ENCODE data around the gene NDFIP2.

NDFIP2 gene

GRCh38 chr13:79442706-79443105, 38.2 kb upstream of the NDFIP2 start:
- no peak overlapping the region for H2AFZ ChIP-seq (ENCODE audit: insufficient read depth, low read length, poor library complexity)
- WGBS (ENCODE audit: extremely low coverage, insufficient coverage, insufficient read length): no CpG with 5 or more reads among the region's 3 CpGs
- no peak overlapping the region for H2BK5ac ChIP-seq (ENCODE audit: low read depth, low read length, poor library complexity)
- no peak overlapping the region for H3K14ac ChIP-seq (ENCODE audit: low read length)
- H3K27me3 ChIP-seq (ENCODE audit: insufficient read depth, low read length): no peaks in the 10 kb centered on the region
- H4K12ac ChIP-seq (ENCODE audit: low read depth, low read length): no peak overlapping the region
- no peaks in the 10 kb centered on the region for H3K4me1 ChIP-seq (ENCODE audit: control insufficient read depth in 1 of 2, insufficient read depth in 2 of 2, low read length in 2 of 2)
- no peak overlapping the region for H3K27ac ChIP-seq (ENCODE audit: low read depth, low read length)
- no peak overlapping the region for H2BK120ac ChIP-seq (ENCODE audit: insufficient read depth, low read length, poor library complexity)
- no peak overlapping the region for H2AK5ac ChIP-seq (ENCODE audit: low read length)
- H3K9me3 ChIP-seq (ENCODE audit: insufficient read depth, low read depth, low read length): no peaks in the 10 kb centered on the region
- no peak overlapping the region for H3K18ac ChIP-seq (ENCODE audit: low read length)
- no peak overlapping the region for H3K9ac ChIP-seq (ENCODE audit: low read length)
- no peak overlapping the region for H3K23ac ChIP-seq (ENCODE audit: low read length)
- H3K4me2 ChIP-seq (ENCODE audit: low read length): no peak overlapping the region
- no peak for DNase-seq
- no peak overlapping the region for H3K4ac ChIP-seq (ENCODE audit: low read depth, low read length)
- H3K4me3 ChIP-seq (ENCODE audit: low read depth, low read length): no peak overlapping the region
- no peaks in the 10 kb centered on the region for H3K79me1 ChIP-seq (ENCODE audit: low read length)
- H3K79me2 ChIP-seq (ENCODE audit: control insufficient read depth, insufficient read depth, low read length, poor library complexity): no peaks in the 10 kb centered on the region
- no peak overlapping the region for H4K91ac ChIP-seq (ENCODE audit: low read depth, low read length)
- no peaks in the 10 kb centered on the region for H3K36me3 ChIP-seq (ENCODE audit: control insufficient read depth in 1 of 2, insufficient read depth in 2 of 2, low read length in 2 of 2)
- H2BK12ac ChIP-seq (ENCODE audit: low read length): no peak overlapping the region
- H4K8ac ChIP-seq (ENCODE audit: low read depth, low read length): no peak overlapping the region

- no CpG with 5 or more reads among the region's 11 CpGs for WGBS (ENCODE audit: extremely low coverage, insufficient coverage, insufficient read length)
- no peak overlapping the region for H3K4me3 ChIP-seq (ENCODE audit: low read depth, low read length)
Measured at GRCh38 chr13:79445968-79446645, 34.8 kb upstream of the NDFIP2 start.

GRCh38 chr13:79447141-79447540, 33.8 kb upstream of the NDFIP2 start:
- Histone ChIP-seq H3K4me3 (ENCODE audit: low read depth, low read length) (no peak overlapping the region), H4K12ac (ENCODE audit: low read depth, low read length) (no peak overlapping the region), H2BK5ac (ENCODE audit: low read depth, low read length, poor library complexity) (no peak overlapping the region), H3K36me3 (ENCODE audit: control insufficient read depth in 1 of 2, insufficient read depth in 2 of 2, low read length in 2 of 2) (no peaks in the 10 kb centered on the region), H3K4me1 (ENCODE audit: control insufficient read depth in 1 of 2, insufficient read depth in 2 of 2, low read length in 2 of 2) (no peaks in the 10 kb centered on the region), H4K91ac (ENCODE audit: low read depth, low read length) (no peak overlapping the region), H3K79me1 (ENCODE audit: low read length) (no peaks in the 10 kb centered on the region), H3K27ac (ENCODE audit: low read depth, low read length) (no peak overlapping the region), H3K23ac (ENCODE audit: low read length) (no peak overlapping the region), H3K9me3 (ENCODE audit: insufficient read depth, low read depth, low read length) (no peaks in the 10 kb centered on the region), H2AFZ (ENCODE audit: insufficient read depth, low read length, poor library complexity) (no peak overlapping the region), H3K4ac (ENCODE audit: low read depth, low read length) (no peak overlapping the region), H3K9ac (ENCODE audit: low read length) (no peak overlapping the region), H3K27me3 (ENCODE audit: insufficient read depth, low read length) (no peaks in the 10 kb centered on the region), H2BK120ac (ENCODE audit: insufficient read depth, low read length, poor library complexity) (no peak overlapping the region), H2AK5ac (ENCODE audit: low read length) (no peak overlapping the region), H3K4me2 (ENCODE audit: low read length) (no peak overlapping the region), H3K79me2 (ENCODE audit: control insufficient read depth, insufficient read depth, low read length, poor library complexity) (no peaks in the 10 kb centered on the region), H3K18ac (ENCODE audit: low read length) (no peak overlapping the region), H3K14ac (ENCODE audit: low read length) (no peak overlapping the region), H4K8ac (ENCODE audit: low read depth, low read length) (no peak overlapping the region), H2BK12ac (ENCODE audit: low read length) (no peak overlapping the region)
- WGBS (ENCODE audit: extremely low coverage, insufficient coverage, insufficient read length): no CpG with 5 or more reads among the region's 4 CpGs
- no peak for DNase-seq

More at GRCh38 chr13:79445968-79446645, 34.8 kb upstream of the NDFIP2 start:
- Histone ChIP-seq H3K4me1 (ENCODE audit: control insufficient read depth in 1 of 2, insufficient read depth in 2 of 2, low read length in 2 of 2) (no peaks in the 10 kb centered on the region), H2BK5ac (ENCODE audit: low read depth, low read length, poor library complexity) (no peak overlapping the region), H3K27me3 (ENCODE audit: insufficient read depth, low read length) (no peaks in the 10 kb centered on the region), H3K36me3 (ENCODE audit: control insufficient read depth in 1 of 2, insufficient read depth in 2 of 2, low read length in 2 of 2) (no peaks in the 10 kb centered on the region), H2AFZ (ENCODE audit: insufficient read depth, low read length, poor library complexity) (no peak overlapping the region), H3K79me2 (ENCODE audit: control insufficient read depth, insufficient read depth, low read length, poor library complexity) (no peaks in the 10 kb centered on the region), H4K12ac (ENCODE audit: low read depth, low read length) (no peak overlapping the region), H3K4me2 (ENCODE audit: low read length) (no peak overlapping the region), H4K8ac (ENCODE audit: low read depth, low read length) (no peak overlapping the region), H3K9ac (ENCODE audit: low read length) (no peak overlapping the region), H3K4ac (ENCODE audit: low read depth, low read length) (no peak overlapping the region), H2BK120ac (ENCODE audit: insufficient read depth, low read length, poor library complexity) (no peak overlapping the region), H2AK5ac (ENCODE audit: low read length) (no peak overlapping the region), H3K27ac (ENCODE audit: low read depth, low read length) (no peak overlapping the region), H3K14ac (ENCODE audit: low read length) (no peak overlapping the region), H3K79me1 (ENCODE audit: low read length) (no peaks in the 10 kb centered on the region), H3K9me3 (ENCODE audit: insufficient read depth, low read depth, low read length) (no peaks in the 10 kb centered on the region), H2BK12ac (ENCODE audit: low read length) (no peak overlapping the region), H3K18ac (ENCODE audit: low read length) (no peak overlapping the region), H3K23ac (ENCODE audit: low read length) (no peak overlapping the region), H4K91ac (ENCODE audit: low read depth, low read length) (no peak overlapping the region)
- peak in 1 of 2 donors; percentile 14 for DNase-seq

- H3K9ac ChIP-seq (ENCODE audit: low read length): no peak overlapping the region
- no peak overlapping the region for H3K27ac ChIP-seq (ENCODE audit: low read depth, low read length)
- no peak overlapping the region for H2BK12ac ChIP-seq (ENCODE audit: low read length)
- no peaks in the 10 kb centered on the region for H3K9me3 ChIP-seq (ENCODE audit: insufficient read depth, low read depth, low read length)
- H4K8ac ChIP-seq (ENCODE audit: low read depth, low read length): no peak overlapping the region
- no peaks in the 10 kb centered on the region for H3K27me3 ChIP-seq (ENCODE audit: insufficient read depth, low read length)
- H2BK5ac ChIP-seq (ENCODE audit: low read depth, low read length, poor library complexity): no peak overlapping the region
- H3K4me2 ChIP-seq (ENCODE audit: low read length): no peak overlapping the region
- H2BK120ac ChIP-seq (ENCODE audit: insufficient read depth, low read length, poor library complexity): no peak overlapping the region
- no peak overlapping the region for H2AK5ac ChIP-seq (ENCODE audit: low read length)
- no peak overlapping the region for H3K23ac ChIP-seq (ENCODE audit: low read length)
- H3K36me3 ChIP-seq (ENCODE audit: control insufficient read depth in 1 of 2, insufficient read depth in 2 of 2, low read length in 2 of 2): no peaks in the 10 kb centered on the region
- H3K4ac ChIP-seq (ENCODE audit: low read depth, low read length): no peak overlapping the region
- H3K79me1 ChIP-seq (ENCODE audit: low read length): no peaks in the 10 kb centered on the region
- no peaks in the 10 kb centered on the region for H3K4me1 ChIP-seq (ENCODE audit: control insufficient read depth in 1 of 2, insufficient read depth in 2 of 2, low read length in 2 of 2)
- no peak overlapping the region for H3K4me3 ChIP-seq (ENCODE audit: low read depth, low read length)
- H2AFZ ChIP-seq (ENCODE audit: insufficient read depth, low read length, poor library complexity): no peak overlapping the region
- H4K12ac ChIP-seq (ENCODE audit: low read depth, low read length): no peak overlapping the region
- no CpG with 5 or more reads among the region's 2 CpGs for WGBS (ENCODE audit: extremely low coverage, insufficient coverage, insufficient read length)
- no peak overlapping the region for H3K14ac ChIP-seq (ENCODE audit: low read length)
- H3K79me2 ChIP-seq (ENCODE audit: control insufficient read depth, insufficient read depth, low read length, poor library complexity): no peaks in the 10 kb centered on the region
- H4K91ac ChIP-seq (ENCODE audit: low read depth, low read length): no peak overlapping the region
- no peak overlapping the region for H3K18ac ChIP-seq (ENCODE audit: low read length)
- DNase-seq: no peak
Measured at GRCh38 chr13:79447741-79448140, 33.2 kb upstream of the NDFIP2 start.
